ENCODE results near the gene ABCD3. TPM values are rescaled to one million over a fixed set of nuclear protein-coding genes. Genes with fewer than 3 reads are reported as not detected.

ABCD3 gene
- total and polyA plus RNA-seq, 2 of the 4 experiments (the other 2 are of a cell fraction), result 13.6 to 32.6 TPM

- intact Hi-C loops (cut with micrococcal nuclease) (no loop called here), in situ Hi-C loops (cut with MboI; ENCODE audit: low sequenced_read_pairs) (no loop called here), dilution Hi-C loops (cut with HindIII; ENCODE audit: low sequenced_read_pairs, unreplicated experiment) (no loop called here)
- Histone ChIP-seq H3K79me1 (ENCODE audit: low read depth in 1 of 2, low read length in 2 of 2) (peaks cover 0 to 2% of the 10 kb centered on the region in 2 experiments; a peak in 1 of 4 replicates), H3K4me1 (ENCODE audit: control insufficient read depth, insufficient read depth, low read length) (peaks cover 30% of the 10 kb centered on the region), H4K5ac (ENCODE audit: low read depth, low read length) (peak overlapping the region; percentile 82), H2AFZ (replicated peaks; ENCODE audit: low read length, poor library complexity) (peak overlapping the region; percentile 36), H2BK20ac (ENCODE audit: low read depth, low read length) (peak overlapping the region; percentile 87), H2AK5ac (ENCODE audit: low read depth, low read length) (peak overlapping the region; percentile 82), H2BK120ac (ENCODE audit: low read depth, low read length) (peak overlapping the region; percentile 76), H3K4ac (ENCODE audit: low read depth, low read length) (peak overlapping the region; percentile 94), H3K27me3 (ENCODE audit: control insufficient read depth, insufficient read depth, low read length) (no peaks in the 10 kb centered on the region), H3K9me3 (ENCODE audit: control insufficient read depth, insufficient read depth, low read length) (no peaks in the 10 kb centered on the region), H2BK5ac (ENCODE audit: low read depth, low read length, poor library complexity, severe bottlenecking) (peak overlapping the region; percentile 16), H3K27ac (ENCODE audit: insufficient read depth, low read length) (peak overlapping the region; percentile 10), H3K56ac (ENCODE audit: extremely low read depth, insufficient read depth, low read length) (0 out of 2 replicates have a peak overlapping the region, but pooled peaks have one; percentile 9), H3K36me3 (ENCODE audit: control insufficient read depth, insufficient read depth, low read length) (no peaks in the 10 kb centered on the region), H4K91ac (ENCODE audit: insufficient read depth, low read depth, low read length) (peak overlapping the region; percentile 71), H4K20me1 (ENCODE audit: insufficient read depth, low read length) (no peaks in the 10 kb centered on the region), H3K9ac (ENCODE audit: low read depth, low read length) (no peak overlapping the region), H3K14ac (replicated peaks; ENCODE audit: low read depth, low read length) (peak overlapping the region; percentile 91), H2AK9ac (replicated peaks; ENCODE audit: low read depth, low read length, poor library complexity) (peak overlapping the region; percentile 67), H4K8ac (ENCODE audit: low read depth in 2 of 2, low read length in 2 of 2) (peak overlapping the region; percentile 21 to 59; a peak in 2 of 4 replicates), H3K9me1 (ENCODE audit: insufficient read depth, low read length) (peaks cover 23% of the 10 kb centered on the region), H3K4me2 (ENCODE audit: low read depth, low read length) (no peak overlapping the region), H3K18ac (ENCODE audit: low read depth, low read length) (peak overlapping the region; percentile 87; the same call in 1 of the 2 replicates), H3K23ac (ENCODE audit: low read depth, low read length) (peak overlapping the region; percentile 87), H2BK15ac (ENCODE audit: low read depth, low read length) (peak overlapping the region; percentile 88; the same call in 2 of the 3 replicates), H3K4me3 (ENCODE audit: insufficient read depth, low read depth, low read length) (no peak overlapping the region)
- no peak for TF ChIP-seq RCOR1 (IDR thresholded peaks at IDR 0.05; ENCODE audit: insufficient replicate concordance, low read length)
- TF ChIP-seq POLR2A (IDR thresholded peaks at IDR 0.05; ENCODE audit: low read depth, low read length), result no peak
- no peak for TF ChIP-seq CTCF (conservative IDR thresholded peaks at IDR 0.05; ENCODE audit: low read depth, low read length)
- no peak for TF ChIP-seq USF2 (IDR thresholded peaks at IDR 0.05; ENCODE audit: low read depth, low read length)
- TF ChIP-seq SMC3 (IDR thresholded peaks at IDR 0.05; ENCODE audit: low read depth, low read length), result no peak
- no peak for TF ChIP-seq RFX5 (IDR thresholded peaks at IDR 0.05; ENCODE audit: low read depth, low read length)
- TF ChIP-seq MAZ (IDR thresholded peaks at IDR 0.05; ENCODE audit: borderline replicate concordance, low read depth, low read length), result no peak
- TF ChIP-seq BHLHE40 (IDR thresholded peaks at IDR 0.05; ENCODE audit: low read depth, low read length), result no peak
- no peak for TF ChIP-seq MAFK (IDR thresholded peaks at IDR 0.05; ENCODE audit: low read depth, low read length)
- TF ChIP-seq CHD1 (IDR thresholded peaks at IDR 0.05; ENCODE audit: low read depth, low read length), result no peak
- TF ChIP-seq MXI1 (IDR thresholded peaks at IDR 0.05; ENCODE audit: borderline replicate concordance, low read depth, low read length), result no peak
- TF ChIP-seq ELK1 (IDR thresholded peaks at IDR 0.05; ENCODE audit: borderline replicate concordance, low read depth, low read length), result no peak
- no peak for TF ChIP-seq FOS (IDR thresholded peaks at IDR 0.05; ENCODE audit: low read depth, low read length)
- TF ChIP-seq NFE2L2 (IDR thresholded peaks at IDR 0.05; ENCODE audit: low read depth, low read length), result no peak
- TF ChIP-seq CEBPB (IDR thresholded peaks at IDR 0.05; ENCODE audit: low read depth, low read length), result no peak
- ChIA-PET CTCF (no interaction called here), POLR2A (ENCODE audit: unreplicated experiment) (no interaction called here)
- ATAC-seq (ENCODE audit: low read depth) (0 out of 2 replicates have a peak, but pooled peaks have one; percentile 13), DNase-seq (no peak)
- WGBS, 2 experiments (ENCODE audit: extremely low coverage in 2 of 2, insufficient read length in 1 of 2), result no CpG with 5 or more reads among the region's 4 CpGs
- BruUV-seq (replicated peaks), result no TSS peak
These were observed 135.7 kb downstream of the ABCD3 start for GRCh38 chr1:94553931-94554330.
